GM12864 (cell line): ENCODE data around the gene POMT1.

ENCODE experiments used
- DNase-seq: peaks from one replicate; pipeline ENCODE4 v3.0.0-alpha.2; 2011; ENCODE audit warnings: low read depth
- H3K4me3 ChIP-seq: 2 replicates; pipeline ENCODE4 v1.5.1; 2011; ENCODE audit warnings: mild to moderate bottlenecking, low read depth, low read length, control low read depth
- TF ChIP-seq, protein P1 (sequence below): IDR thresholded peaks from 2 replicates; pipeline ENCODE4 v1.5.1; 2011; ENCODE audit warnings: low read depth, mild to moderate bottlenecking, moderate library complexity, low read length, control low read depth, inconsistent platforms; ENCODE audit errors: missing control alignments

The POMT1 gene

DNA sequence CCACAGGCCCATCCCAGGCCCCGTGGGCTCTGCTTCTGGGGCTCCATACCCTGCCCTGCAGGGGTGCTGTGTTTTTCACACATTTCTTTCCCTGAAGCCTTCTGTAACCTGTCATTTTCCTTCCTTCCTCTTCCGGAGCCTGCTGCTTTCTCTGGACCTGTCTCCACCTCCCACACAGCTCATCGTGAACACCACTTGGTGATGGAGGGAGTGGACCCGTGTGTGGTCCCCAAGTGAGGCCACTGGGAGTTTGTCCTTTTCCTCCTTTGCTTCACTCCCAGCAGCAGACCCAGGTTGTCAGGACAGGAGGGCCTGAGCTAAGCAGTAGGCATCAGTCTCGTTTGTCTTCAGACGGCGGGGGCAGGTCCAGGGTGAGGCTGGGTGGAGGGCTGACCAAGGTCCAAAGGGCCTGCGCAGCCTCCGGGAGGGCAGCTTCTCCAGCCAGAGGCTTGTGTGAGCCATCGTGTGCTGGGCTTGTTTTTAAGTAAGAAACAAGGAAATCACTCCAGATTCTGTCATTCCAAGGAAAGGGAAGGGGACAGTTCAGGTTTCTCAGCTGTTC, 5.8 kb upstream of the POMT1 start:
- no peak for DNase-seq
- TF ChIP-seq, protein P1, sequence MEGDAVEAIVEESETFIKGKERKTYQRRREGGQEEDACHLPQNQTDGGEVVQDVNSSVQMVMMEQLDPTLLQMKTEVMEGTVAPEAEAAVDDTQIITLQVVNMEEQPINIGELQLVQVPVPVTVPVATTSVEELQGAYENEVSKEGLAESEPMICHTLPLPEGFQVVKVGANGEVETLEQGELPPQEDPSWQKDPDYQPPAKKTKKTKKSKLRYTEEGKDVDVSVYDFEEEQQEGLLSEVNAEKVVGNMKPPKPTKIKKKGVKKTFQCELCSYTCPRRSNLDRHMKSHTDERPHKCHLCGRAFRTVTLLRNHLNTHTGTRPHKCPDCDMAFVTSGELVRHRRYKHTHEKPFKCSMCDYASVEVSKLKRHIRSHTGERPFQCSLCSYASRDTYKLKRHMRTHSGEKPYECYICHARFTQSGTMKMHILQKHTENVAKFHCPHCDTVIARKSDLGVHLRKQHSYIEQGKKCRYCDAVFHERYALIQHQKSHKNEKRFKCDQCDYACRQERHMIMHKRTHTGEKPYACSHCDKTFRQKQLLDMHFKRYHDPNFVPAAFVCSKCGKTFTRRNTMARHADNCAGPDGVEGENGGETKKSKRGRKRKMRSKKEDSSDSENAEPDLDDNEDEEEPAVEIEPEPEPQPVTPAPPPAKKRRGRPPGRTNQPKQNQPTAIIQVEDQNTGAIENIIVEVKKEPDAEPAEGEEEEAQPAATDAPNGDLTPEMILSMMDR, result no peak
- no peak overlapping the region for H3K4me3 ChIP-seq

DNA sequence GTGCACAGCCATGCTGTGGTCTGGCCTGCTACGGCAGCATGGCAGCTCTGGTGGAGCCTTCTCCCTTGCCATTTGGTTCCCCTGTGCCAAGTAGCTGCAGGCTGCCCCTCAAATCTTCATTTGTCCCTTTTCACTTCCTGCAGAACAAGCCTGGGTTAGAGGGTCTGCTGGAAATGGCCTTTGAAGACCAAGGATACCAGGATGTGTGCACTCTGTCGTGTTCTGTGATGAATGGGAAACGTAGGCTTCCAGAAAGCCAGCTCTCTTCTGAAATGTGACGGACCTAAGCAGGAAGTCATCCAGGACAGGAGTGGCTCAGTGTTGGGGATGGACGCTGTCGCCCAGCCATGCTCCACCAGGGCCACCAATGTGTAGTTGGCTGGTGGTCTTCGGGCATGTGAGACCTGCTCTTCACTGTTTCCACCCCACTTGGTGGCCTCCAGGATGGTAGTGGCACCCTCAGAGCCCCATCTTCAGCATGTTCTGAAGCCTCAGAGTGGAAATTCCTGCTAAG, 3.4 kb upstream of the POMT1 start:
- DNase-seq, result no peak
- H3K4me3 ChIP-seq, result no peak overlapping the region
- TF ChIP-seq, protein P1, result no peak

DNA sequence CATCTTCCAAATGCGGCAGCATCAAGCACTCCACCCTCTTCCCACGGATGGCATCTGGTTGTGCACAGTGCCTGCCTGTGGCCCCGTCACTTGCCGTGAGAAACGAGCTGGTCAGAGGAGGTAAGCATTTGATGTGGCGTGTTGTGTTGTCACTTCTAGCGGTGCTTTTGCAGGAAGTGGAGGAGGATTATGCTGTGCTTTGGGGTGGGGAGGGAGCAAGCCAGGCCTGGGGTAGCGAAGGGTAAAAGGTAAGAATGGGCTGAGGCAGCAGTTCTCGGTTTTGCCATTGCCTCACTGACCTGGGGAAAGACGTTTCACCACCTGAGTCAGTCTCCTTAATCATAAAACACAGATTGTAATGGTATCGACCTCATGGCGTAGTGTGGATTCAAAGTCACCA, 2.3 kb upstream of the POMT1 start:
- TF ChIP-seq, protein P1, result no peak
- no peak for DNase-seq
- H3K4me3 ChIP-seq, result no peak overlapping the region

DNA sequence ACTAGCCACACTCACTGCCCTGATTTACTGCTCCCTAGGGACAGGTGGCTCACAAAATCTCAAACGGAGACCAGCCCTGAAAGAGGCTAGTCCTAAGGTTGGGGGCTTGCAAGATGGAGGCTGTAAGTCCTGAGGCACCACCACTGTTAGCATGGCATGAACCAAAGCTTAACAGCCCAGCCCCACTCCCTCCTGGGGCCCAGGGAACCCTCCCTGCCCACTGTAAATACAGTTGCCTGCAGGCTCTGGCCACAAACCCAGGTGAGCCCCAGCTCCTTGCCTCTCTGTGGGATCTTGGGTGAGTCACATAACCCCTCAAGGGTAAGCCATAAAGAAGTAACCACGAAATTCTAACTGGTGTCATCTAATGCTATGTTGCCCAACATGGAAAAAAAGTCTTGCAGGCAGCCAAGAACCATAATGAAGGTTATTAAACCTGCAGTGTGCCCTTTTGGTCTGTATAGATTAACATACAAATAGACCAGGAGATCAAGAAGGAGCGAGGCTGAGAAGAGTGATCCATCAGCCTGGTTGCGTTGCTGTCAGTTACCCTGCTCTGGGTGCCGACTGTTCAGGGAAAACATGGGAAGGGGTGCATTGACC, 1.7 kb upstream of the POMT1 start:
- no peak overlapping the region for H3K4me3 ChIP-seq
- no peak for DNase-seq
- TF ChIP-seq, protein P1, result no peak

DNA sequence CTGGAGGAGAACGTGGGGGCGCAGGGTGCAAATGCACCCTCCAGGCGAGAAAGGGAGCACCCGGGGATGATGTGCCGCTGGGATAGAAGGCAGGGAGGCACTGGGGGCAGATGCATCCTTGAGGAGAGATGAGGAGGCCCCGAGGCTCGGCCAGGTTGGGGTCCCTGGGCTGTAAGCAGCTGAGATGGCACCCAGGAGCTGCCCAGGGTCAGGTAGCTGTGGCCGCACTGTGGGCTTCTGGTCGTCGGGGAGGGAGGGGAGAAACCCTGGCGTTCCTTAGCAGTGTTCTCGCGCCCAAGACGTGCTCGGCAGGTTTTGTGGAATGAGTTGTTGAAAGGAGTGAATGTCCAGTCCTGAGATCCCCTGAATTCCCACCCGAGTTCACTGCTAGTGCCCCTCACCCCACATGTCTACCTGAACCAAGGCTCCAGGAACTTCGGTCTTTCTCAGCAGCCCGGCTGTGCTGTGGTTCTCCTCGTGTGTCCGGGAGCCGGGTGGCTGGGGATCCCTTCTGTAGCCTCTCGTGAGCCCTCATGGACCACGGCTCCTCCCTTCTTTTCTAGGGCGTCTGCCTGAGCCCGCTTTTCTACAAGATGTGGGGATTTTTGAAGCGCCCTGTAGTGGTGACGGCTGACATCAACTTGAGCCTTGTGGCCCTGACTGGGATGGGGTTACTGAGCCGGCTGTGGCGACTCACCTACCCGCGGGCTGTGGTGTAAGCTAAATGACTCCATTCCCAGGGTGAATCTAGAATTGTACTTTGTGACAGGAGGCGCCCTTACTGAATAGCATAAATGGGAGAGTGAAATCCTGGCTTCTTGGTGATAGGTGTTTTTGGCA, 1.1 kb downstream of the POMT1 start:
- H3K4me3 ChIP-seq, result peak overlapping the region; percentile 78
- no peak for DNase-seq
- TF ChIP-seq, protein P1, result no peak

DNA sequence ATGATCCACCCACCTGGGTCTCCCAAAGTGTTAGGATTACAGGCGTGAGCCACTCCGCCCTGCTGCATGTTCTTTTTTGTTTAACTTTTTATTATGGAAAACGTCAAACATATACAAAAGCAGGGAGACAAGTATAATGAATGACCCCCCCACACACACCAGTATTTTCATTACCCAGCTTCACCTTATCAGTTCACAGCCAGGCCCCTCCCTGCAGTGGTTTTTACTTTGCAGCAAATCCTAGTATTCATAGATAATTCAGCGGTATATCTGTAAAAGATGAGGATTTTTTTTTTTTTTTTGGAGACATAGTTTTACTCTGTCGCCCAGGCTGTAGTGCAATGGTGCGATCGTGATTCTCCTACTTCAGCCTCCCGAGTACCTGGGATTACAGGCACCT, 2.3 kb downstream of the POMT1 start:
- TF ChIP-seq, protein P1, result no peak
- H3K4me3 ChIP-seq, result no peak overlapping the region
- DNase-seq, result no peak
